Measurements from ENCODE around the gene RNU7-1. TPM values are rescaled to one million over a fixed set of nuclear protein-coding genes. Genes with fewer than 3 reads are reported as not detected.

RNU7-1 gene
- not detected in 2 replicates for total RNA-seq

DNA sequence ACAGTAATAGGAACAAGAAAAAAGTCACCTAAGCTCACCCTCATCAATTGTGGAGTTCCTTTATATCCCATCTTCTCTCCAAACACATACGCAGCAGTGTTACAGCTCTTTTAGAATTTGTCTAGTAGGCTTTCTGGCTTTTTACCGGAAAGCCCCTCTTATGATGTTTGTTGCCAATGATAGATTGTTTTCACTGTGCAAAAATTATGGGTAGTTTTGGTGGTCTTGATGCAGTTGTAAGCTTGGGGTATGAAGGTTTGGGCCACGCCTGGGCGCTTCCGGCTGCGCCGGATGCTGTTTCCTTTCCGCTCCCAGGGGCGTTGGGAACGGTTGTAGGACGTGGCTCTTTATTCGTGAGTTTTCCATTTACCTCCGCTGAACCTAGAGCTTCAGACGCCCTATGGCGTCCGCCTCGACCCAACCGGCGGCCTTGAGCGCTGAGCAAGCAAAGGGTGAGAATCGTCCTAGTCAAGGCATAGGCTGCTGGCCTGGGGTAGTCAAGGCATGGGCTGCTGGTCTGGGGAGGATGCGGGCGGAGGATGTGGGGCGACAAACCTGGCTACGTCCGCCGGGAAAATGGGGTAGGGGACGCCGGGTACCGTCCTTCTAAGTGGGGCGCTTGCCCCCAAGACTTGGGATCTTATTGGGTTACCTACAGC is at the start of gene RNU7-1, which contains the start of gene C12orf57:
RNU7-1 (plus strand) TSS at position 95 of the 659 bp plus-strand sequence.
C12orf57 (plus strand) TSS at position 301 of the 659 bp plus-strand sequence; CDS start at position 401, 100 bp downstream.

DNA sequence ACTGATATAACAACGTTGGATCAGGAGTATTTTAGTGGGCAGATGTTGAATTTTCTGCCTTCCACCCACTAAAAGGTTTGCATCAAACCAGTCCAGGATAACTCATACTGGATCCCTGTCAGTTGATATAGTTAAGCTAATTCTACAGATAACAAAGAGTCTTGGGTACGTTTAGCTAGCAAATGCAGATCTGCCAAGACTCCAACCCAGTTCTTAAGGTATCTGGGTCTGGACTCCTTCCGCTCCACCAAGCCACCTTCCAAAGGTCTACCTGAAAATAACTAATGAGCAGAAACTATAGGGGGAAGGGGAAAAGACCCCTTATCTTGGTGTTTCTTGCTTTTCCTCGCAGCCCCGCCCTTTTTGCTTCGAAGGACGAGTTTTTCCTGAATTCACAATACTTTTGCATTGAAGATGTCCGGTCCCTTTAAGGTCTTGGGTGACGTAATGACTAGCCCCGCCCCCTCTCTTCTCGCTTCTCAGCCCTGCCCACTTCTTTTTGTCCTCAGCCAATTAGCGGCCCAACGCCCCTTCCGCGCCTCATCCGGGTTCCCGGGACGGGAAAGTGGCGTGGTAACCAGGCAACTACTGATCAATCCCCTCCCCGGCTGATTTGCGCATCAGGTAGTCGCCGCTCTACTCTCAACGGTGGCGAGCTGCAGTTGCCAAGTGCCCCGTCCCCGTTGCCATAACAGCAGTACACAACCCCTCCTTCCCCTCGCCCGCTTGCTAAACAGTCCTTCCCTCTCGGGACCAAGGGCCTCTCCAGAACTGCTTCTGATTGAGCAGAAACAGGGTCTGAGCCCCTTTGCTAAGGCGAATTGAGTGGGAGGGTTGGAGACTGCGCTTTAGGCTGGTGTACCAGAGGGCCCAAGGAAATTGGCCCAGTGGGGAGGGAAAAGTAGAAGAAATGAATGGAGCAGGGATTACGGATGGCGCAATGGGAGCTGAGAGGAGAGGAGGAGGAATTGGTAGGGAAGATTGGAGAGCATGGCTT is 39.0 kb upstream of the RNU7-1 start, which contains the start of gene LRRC23:
LRRC23 (plus strand) TSS at position 543 of the 997 bp plus-strand sequence. CDS start 812 bp downstream, outside the sequence.

DNA sequence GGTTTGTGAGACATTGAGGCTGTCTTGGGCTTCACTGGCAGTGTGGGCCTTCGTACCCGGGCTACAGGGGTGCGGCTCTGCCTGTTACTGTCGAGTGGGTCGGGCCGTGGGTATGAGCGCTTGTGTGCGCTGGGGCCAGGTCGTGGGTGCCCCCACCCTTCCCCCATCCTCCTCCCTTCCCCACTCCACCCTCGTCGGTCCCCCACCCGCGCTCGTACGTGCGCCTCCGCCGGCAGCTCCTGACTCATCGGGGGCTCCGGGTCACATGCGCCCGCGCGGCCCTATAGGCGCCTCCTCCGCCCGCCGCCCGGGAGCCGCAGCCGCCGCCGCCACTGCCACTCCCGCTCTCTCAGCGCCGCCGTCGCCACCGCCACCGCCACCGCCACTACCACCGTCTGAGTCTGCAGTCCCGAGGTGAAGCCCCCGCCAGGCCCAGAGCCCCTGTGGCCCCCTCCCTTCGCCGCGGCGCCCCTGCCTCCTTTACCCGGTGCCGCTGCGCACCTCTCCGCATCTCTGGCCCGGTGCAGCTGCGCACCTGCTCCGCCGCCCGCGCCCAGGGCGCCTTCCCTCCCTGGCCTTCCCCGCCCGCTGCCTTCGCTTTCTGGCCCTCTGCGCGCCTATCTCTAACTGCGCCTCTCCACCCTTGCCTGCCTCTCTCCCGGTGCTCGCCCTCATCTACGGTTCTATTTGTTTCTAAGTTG is 29.2 kb upstream of the RNU7-1 start, which contains the start of gene ENO2:
ENO2 (plus strand) TSS at position 335 of the 701 bp plus-strand sequence. CDS start 1,253 bp downstream, outside the sequence.

DNA sequence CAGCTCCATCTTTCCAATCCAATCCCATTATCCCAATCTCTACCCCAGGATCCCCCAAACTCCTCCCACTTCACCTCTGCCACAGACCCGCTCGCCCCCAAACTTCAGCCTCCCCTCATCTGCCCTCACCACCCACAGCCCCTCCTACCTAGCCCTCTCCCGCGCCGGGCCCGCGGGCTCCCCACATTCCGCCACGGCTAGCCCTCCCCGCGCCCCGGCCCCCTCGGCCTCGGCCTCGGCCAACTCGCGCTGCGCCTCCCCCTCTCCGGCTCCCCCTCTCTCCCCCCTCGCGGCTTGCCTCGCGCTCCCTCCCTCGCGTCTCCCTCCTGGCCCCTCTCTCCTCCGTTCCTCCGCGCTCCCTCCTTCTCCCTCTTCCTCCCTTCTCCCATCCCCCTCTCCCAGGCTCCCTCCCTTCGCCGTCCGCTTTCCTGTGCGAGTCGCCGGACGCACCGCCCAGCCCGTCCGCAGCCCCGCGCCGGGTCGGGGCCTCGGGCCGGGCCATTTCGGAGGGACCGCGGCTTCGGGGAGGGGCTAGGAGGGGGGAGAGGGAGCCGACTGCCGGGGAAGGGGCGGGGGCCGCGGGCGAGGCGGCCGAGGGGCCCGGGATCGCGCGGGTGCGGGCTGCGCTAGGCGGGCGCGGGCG is 16.1 kb upstream of the RNU7-1 start, which contains the start of gene ATN1:
ATN1 (plus strand) TSS at position 581 of the 643 bp plus-strand sequence. CDS start 6,043 bp downstream, outside the sequence.

DNA sequence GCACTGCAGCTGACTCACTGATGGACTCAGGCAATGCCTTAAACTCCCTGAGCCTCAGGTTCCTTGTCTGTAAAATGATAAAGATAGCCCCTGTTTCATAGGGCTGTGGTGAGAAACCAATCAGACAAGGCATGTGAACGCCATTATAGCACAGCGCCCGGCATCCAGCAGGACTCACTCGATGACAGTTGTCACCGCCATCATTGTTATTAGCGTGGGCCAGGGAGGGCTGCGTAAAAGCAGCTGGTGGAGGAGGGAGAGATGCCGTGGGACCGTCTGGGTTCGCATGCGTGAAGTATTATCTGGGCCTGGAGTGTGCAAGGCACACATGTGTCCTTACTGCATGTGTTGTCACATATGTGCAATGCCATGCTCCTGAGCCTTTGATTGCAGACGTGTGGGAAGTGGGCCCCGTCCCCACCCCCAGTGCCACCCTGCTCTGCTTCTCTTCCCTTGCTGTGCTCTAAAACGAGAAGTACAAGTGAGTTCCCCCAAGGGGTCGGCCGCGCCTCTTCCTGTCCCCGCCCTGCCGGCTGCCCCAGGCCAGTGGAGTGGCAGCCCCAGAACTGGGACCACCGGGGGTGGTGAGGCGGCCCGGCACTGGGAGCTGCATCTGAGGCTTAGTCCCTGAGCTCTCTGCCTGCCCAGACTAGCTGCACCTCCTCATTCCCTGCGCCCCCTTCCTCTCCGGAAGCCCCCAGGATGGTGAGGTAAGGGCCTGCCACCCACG is 7.4 kb downstream of the RNU7-1 start, which contains the start of gene PTPN6:
PTPN6 (plus strand) TSS at position 546 of the 730 bp plus-strand sequence; CDS start at position 703, 157 bp downstream.

Other genes with a start within 250 kb of the RNU7-1 start
- 0.09 and 0.16 TPM in 2 replicates for gene PIANP, start 243.0 kb upstream of the RNU7-1 start, total RNA-seq
- gene COPS7A, start 219.8 kb upstream of the RNU7-1 start, total RNA-seq, result 98.5 and 128 TPM in 2 replicates
- gene MLF2, start 190.7 kb upstream of the RNU7-1 start, total RNA-seq, result 95.8 and 115 TPM in 2 replicates
- gene PTMS, start 177.5 kb upstream of the RNU7-1 start, total RNA-seq, result 59.3 and 88.7 TPM in 2 replicates
- gene LAG3, start 171.3 kb upstream of the RNU7-1 start, total RNA-seq, result 0.09 and 0.32 TPM in 2 replicates
- 0.16 and 0.17 TPM in 2 replicates for gene CD4, start 154.3 kb upstream of the RNU7-1 start, total RNA-seq
- 5.1 and 5.8 TPM in 2 replicates for gene GPR162, start 122.0 kb upstream of the RNU7-1 start, total RNA-seq
- gene P3H3, start 115.4 kb upstream of the RNU7-1 start, total RNA-seq, result 72.0 and 114 TPM in 2 replicates
- 1.3 and 2.0 TPM in 2 replicates for gene GNB3, start 102.9 kb upstream of the RNU7-1 start, total RNA-seq
- 1.2 and 3.0 TPM in 2 replicates for gene CDCA3, start 92.5 kb upstream of the RNU7-1 start, total RNA-seq
- gene USP5, start 91.7 kb upstream of the RNU7-1 start, total RNA-seq, result 77.2 and 79.0 TPM in 2 replicates
- 512 and 968 TPM in 2 replicates for gene TPI1, start 76.3 kb upstream of the RNU7-1 start, total RNA-seq
- gene SPSB2, start 70.5 kb upstream of the RNU7-1 start, total RNA-seq, result 10.1 and 13.6 TPM in 2 replicates
- gene LRRC23, start 39.0 kb upstream of the RNU7-1 start, total RNA-seq, result 11.3 and 15.9 TPM in 2 replicates
- 18.4 and 19.9 TPM in 2 replicates for gene ENO2, start 29.2 kb upstream of the RNU7-1 start, total RNA-seq
- 8.2 and 11.0 TPM in 2 replicates for gene ATN1, start 15.9 kb upstream of the RNU7-1 start, total RNA-seq
- gene C12orf57, start 206 bp downstream of the RNU7-1 start, total RNA-seq, result 137 and 179 TPM in 2 replicates
- 0.09 and 0.79 TPM in 2 replicates for gene PTPN6, start 7.5 kb downstream of the RNU7-1 start, total RNA-seq
- gene PHB2, start 26.8 kb downstream of the RNU7-1 start, total RNA-seq, result 101 and 123 TPM in 2 replicates
- gene EMG1, start 27.1 kb downstream of the RNU7-1 start, total RNA-seq, result 21.1 and 25.8 TPM in 2 replicates
- gene LPCAT3, start 74.7 kb downstream of the RNU7-1 start, total RNA-seq, result 10.2 and 12.8 TPM in 2 replicates
- gene C1S, start 116.9 kb downstream of the RNU7-1 start, total RNA-seq, result 378 and 815 TPM in 2 replicates
- 133 and 637 TPM in 2 replicates for gene C1R, start 148.6 kb downstream of the RNU7-1 start, total RNA-seq
- 40.6 and 44.0 TPM in 2 replicates for gene C1RL, start 165.4 kb downstream of the RNU7-1 start, total RNA-seq
- 0.09 TPM in 1 of 2 replicates, not detected in the other for gene RBP5, start 185.1 kb downstream of the RNU7-1 start, total RNA-seq
- 16.2 and 17.8 TPM in 2 replicates for gene CLSTN3, start 186.6 kb downstream of the RNU7-1 start, total RNA-seq
- 24.9 and 34.3 TPM in 2 replicates for gene PEX5, start 245.9 kb downstream of the RNU7-1 start, total RNA-seq